GM10266 (cell line): ENCODE results near the gene RHOXF2B.
"Not testable (repeated sequence)": the region's sequence is repeated elsewhere in the genome, so short reads cannot be mapped to it uniquely, and the experiment has no call there.

Source experiments
- DNase-seq: peaks from one replicate; pipeline ENCODE4 v3.0.0; 2012; ENCODE audit errors: extremely low spot score
- TF ChIP-seq, protein P1 (sequence below): IDR thresholded peaks from 2 replicates; pipeline ENCODE4 v1.5.1; 2012; ENCODE audit warnings: mild to moderate bottlenecking, low read depth; ENCODE audit not compliant: control insufficient read depth, insufficient read depth; ENCODE audit errors: missing control alignments

RHOXF2B gene

DNA sequence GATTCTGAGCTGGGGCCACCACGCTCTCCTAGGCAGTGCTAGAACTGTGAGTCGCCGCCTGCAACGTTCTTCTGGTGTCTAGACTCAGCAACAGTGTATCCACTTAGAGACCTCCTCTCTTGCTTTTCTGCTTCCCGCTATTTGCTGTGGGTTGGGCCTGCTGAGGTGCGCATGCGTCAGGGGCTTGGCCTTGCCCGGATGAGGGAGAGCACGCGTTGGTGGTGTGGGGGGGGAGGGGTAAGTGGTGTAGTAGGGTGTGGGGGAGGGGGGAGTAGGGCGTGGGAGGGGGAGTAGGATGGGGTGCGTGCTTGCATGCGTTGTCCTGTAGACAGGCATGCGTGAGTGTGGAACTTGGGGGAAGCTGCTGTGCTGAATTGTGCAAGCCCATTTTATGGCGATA is at the start of gene RHOXF2B:
RHOXF2B (minus strand) TSS at position 101 of the 400 bp plus-strand sequence. CDS start 138 bp downstream, outside the sequence.
- DNase-seq = not testable (repeated sequence)

DNA sequence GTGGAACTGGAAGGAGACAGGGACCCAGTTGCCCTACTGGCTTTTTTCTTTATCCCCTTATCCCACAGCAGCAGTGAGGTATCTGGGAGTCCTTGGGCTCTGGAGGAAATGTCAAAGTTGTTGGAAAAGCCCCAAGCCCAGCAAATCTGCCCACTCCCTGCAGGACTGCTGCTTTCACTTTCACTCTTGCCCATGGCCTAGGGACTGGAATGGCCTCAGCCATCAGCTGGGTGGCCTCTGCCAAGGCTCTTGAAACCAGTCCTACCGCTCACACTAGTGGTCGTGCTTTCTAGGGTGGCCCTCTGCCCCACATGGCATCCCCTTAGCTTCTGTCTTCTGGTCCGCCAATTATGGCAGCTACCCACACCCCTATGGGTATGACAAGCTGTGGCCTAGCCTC is 48.0 kb upstream of the RHOXF2B start:
- no peak for DNase-seq
- TF ChIP-seq, protein P1, sequence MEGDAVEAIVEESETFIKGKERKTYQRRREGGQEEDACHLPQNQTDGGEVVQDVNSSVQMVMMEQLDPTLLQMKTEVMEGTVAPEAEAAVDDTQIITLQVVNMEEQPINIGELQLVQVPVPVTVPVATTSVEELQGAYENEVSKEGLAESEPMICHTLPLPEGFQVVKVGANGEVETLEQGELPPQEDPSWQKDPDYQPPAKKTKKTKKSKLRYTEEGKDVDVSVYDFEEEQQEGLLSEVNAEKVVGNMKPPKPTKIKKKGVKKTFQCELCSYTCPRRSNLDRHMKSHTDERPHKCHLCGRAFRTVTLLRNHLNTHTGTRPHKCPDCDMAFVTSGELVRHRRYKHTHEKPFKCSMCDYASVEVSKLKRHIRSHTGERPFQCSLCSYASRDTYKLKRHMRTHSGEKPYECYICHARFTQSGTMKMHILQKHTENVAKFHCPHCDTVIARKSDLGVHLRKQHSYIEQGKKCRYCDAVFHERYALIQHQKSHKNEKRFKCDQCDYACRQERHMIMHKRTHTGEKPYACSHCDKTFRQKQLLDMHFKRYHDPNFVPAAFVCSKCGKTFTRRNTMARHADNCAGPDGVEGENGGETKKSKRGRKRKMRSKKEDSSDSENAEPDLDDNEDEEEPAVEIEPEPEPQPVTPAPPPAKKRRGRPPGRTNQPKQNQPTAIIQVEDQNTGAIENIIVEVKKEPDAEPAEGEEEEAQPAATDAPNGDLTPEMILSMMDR = no peak

DNA sequence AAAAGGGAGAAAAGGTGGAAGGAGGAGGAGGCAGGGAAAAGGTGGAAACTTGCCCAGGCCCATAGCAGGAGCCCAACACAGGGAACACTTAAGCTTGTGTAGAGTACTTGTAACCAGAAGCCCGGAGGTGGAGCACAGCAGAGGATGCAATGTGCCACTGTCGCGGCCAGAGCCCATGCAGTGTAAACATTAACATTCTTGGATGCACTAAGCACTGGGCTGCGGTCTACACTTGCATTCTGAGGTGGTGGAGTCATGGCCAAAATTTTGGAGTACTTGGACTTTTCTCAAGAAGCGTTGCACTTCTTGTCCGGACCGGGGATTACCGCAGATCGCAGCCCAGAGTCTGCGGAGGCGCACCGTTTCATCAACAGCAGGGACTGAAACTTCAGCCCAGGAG is 42.7 kb upstream of the RHOXF2B start:
- TF ChIP-seq, protein P1 = no peak
- DNase-seq = no peak

DNA sequence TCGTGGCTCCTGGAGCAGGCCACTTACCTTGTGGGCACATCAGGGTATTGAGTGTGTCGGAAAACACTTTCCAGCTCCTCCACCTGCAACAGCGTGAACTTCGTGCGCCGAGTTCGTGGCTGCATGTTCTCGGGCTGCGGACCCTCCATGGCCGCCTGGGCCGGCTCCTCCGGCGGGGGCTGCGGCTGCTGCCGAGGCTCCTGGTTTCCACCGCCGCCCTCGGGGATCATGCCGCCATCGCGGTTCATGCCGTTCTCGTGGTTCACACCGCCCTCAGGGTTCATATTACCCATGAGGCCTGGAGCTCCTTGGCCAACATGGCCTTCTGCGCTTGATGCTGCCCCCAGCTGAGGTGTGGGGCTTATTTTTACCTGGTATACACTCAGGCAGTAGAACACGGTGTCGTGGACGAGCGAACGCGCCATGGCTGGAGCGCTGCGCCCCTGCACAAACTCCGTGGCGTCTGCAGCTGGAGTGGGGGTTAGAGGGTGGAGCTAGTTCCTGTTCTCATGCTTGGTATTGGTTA is 38.0 kb upstream of the RHOXF2B start, which contains the start of gene RHOXF1:
RHOXF1 (minus strand) TSS at position 476 of the 526 bp plus-strand sequence; CDS start at position 425, 51 bp downstream.
- no peak for DNase-seq
- TF ChIP-seq, protein P1 = no peak

DNA sequence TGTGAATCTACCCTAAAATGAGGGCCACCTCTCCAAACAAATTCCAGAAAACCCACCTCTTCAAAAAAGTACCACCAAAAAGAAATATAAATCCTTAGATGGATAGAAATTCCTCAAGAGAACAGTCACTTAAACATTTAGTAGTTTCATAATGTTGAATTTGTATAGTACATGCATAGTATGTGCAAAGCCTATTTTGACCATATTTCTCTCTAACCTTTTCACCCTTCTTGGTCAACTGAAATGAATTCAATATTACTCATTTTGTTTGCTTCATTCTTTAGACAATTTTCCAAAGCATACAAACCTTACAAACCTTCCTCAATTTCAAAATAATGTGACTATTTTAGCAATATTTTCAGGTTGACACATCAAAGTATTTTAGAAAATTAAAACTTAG is 34.1 kb upstream of the RHOXF2B start:
- no peak for DNase-seq
- TF ChIP-seq, protein P1 = no peak

DNA sequence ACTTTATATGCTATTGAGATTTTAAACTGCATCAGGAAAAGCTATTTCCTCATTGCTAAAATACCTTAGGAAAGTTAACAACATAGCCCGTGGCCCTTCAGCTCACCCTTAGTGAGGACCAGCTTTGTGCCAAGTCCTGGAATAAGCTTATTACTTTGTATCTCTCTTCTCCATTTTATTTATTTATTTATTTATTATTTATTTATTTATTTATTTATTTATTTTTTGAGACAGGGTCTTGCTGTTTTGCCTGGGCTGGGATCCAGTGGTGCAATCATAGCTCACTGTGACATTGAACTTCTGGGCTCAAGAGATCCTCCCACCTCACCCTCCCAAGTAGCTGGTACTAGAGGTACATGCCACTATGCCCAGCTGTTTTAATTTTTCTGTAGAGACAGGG is 31.9 kb upstream of the RHOXF2B start:
- TF ChIP-seq, protein P1 = no peak
- DNase-seq = no peak

DNA sequence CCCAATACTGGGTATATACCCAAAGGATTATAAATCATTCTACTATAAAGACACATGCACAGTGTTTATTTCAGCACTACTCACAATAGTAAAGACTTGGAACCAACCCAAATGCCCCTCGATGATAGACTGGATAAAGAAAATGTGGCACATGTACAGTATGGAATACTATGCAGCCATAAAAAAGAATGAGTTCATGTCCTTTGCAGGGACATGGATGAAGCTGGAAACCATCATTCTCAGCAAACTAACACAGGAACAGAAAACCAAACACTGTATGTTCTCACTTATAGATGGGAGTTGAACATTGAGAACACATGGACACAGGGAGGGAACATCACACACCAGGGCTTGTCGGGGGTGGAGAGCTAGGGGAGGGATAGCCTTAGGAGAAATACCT is 27.2 kb upstream of the RHOXF2B start:
- not testable (repeated sequence) for DNase-seq

DNA sequence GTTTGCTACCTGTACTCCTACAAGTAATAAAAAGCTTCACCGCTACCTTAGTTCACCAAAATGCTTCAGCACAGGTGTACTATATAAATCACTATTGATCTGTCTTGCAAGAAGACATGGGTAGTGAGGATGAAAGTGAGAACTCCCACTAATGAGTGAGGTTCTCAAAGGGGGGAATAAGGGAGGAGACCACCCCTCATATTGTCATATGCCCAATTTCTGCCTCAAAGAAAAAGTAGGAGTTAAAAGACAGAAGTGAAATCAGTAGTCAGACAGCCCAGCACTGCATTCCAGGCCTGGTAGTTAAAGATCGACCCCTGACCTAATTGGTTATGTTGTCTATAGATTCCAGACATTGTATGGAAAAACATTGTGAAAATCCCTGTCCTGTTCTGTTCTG is 23.6 kb upstream of the RHOXF2B start:
- not testable (repeated sequence) for DNase-seq

DNA sequence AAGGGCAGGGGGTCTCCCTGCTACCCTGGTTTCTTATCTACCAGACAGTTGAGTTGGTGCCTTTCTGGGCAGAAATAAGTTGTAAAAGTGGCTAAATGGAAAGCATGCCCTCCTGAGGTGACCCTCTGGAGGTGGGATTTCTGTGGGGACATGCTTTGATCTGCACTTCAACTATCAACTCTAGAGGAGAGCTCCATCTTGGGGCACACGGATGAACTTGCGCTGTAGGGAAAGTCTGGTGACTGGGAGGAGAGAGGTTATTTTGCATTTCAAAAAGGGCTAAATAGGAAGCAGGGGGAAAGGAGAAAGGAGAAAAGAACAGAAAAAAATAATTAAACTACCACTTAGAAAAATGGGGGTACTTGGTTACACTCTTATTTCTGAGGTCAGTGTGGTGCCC is 12.7 kb upstream of the RHOXF2B start:
- DNase-seq = no peak
- TF ChIP-seq, protein P1 = no peak
